ENCODE measurements around the gene RANBP3L.

RANBP3L gene

DNA sequence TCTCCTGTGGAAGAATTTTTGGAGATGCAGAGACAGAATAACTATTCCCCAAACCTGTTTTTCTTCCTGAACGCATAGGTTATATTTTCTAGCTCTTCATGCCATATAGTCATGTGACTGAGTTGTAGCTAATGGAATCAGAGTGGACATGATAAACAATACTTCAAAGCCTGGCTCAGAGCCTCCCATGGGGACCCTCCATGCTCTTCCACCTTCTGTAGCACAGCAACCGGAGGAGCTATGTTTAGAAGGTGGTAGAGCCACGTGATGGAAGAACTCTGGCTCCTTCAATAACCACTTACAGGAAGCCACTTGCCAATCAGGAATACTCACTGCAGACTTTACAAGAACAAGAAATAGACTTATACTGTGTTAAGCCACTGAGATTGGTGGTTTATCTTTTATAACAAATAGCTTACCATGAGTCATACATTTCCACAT is 99.2 kb downstream of the RANBP3L start:
- no peak for DNase-seq

- no peak for DNase-seq
These were observed 101.2 kb downstream of the RANBP3L start for GRCh38 chr5:36200513-36200912.

DNA sequence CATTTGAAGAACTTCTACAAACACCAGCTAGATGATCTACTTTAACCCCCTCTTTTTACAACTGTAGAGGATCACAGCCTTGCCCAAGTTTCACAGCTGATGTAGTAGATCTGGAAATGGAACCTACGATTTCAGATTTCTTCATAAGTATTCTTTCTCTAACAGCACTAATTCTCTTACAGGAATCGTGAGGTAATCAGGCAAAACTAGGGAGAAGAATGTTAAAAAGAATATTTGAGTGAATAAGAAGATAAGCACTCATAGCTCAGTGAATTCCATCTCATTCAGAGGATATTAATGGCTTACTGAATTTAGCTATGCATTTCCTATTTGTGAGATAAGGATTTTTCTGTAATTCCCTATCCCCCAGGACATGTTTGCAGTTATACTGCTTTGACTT is 102.1 kb downstream of the RANBP3L start:
- no peak for DNase-seq

DNA sequence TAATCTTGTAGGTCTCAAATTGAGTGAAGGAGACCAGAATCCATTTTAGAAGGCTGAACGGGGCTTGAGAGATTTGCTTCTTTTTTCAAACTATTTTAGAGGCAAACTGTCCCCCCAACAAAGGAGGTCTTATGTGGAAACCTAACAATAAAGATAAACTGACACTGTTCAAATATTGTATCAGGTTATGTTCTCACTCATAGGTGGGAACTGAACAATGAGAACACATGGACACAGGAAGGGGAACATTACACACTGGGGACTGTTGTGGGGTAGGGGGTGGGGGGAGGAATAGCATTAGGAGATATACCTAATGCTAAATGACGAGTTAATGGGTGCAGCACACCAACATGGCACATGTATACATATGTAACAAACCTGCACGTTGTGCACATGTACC is 102.9 kb downstream of the RANBP3L start:
- DNase-seq = peak; percentile 47 to 67
